ENCODE data around the gene CAPN10. TPM values are rescaled to one million over a fixed set of nuclear protein-coding genes. Genes with fewer than 3 reads are reported as not detected.

The CAPN10 gene
- polyA plus RNA-seq, 3 donors = 7.3 to 57.0 (median 7.4) TPM

- H3K9me3 Mint-ChIP-seq = peaks cover 20 to 33% (median 26%) of the 10 kb centered on the region in 7 donors
- H3K4me2 ChIP-seq (replicated peaks; ENCODE audit: extremely low read depth, low read length, poor library complexity, severe bottlenecking) = no peak overlapping the region
- peaks cover 34 to 35% of the 10 kb centered on the region in 2 donors for H3K36me3 ChIP-seq (replicated peaks in 1 of 2; ENCODE audit: control insufficient read depth in 1 of 2, insufficient read depth in 2 of 2, low read length in 2 of 2)
- DNase-seq = peak in 1 of 3 donors; percentile 2
- TF ChIP-seq, protein P1, sequence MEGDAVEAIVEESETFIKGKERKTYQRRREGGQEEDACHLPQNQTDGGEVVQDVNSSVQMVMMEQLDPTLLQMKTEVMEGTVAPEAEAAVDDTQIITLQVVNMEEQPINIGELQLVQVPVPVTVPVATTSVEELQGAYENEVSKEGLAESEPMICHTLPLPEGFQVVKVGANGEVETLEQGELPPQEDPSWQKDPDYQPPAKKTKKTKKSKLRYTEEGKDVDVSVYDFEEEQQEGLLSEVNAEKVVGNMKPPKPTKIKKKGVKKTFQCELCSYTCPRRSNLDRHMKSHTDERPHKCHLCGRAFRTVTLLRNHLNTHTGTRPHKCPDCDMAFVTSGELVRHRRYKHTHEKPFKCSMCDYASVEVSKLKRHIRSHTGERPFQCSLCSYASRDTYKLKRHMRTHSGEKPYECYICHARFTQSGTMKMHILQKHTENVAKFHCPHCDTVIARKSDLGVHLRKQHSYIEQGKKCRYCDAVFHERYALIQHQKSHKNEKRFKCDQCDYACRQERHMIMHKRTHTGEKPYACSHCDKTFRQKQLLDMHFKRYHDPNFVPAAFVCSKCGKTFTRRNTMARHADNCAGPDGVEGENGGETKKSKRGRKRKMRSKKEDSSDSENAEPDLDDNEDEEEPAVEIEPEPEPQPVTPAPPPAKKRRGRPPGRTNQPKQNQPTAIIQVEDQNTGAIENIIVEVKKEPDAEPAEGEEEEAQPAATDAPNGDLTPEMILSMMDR (IDR thresholded peaks at IDR 0.05) = no peak
- H3K4me1 ChIP-seq (ENCODE audit: control insufficient read depth in 1 of 2, insufficient read depth in 2 of 2, low read length in 2 of 2) = peaks cover 25 to 38% of the 10 kb centered on the region in 2 donors
- H3K27ac ChIP-seq (ENCODE audit: low read depth in 1 of 2, low read length in 2 of 2) = no peak overlapping the region
- H3K9ac ChIP-seq (ENCODE audit: insufficient read depth, low read length, poor library complexity, severe bottlenecking) = no peak overlapping the region
- H3K4me3 ChIP-seq (replicated peaks in 1 of 3; ENCODE audit: low read depth in 2 of 3, low read length in 3 of 3) = no peak overlapping the region
- peaks cover 12 to 20% of the 10 kb centered on the region in 2 donors for H3K9me3 ChIP-seq (replicated peaks in 1 of 2; ENCODE audit: control insufficient read depth in 1 of 2, insufficient read depth in 1 of 2, low read length in 2 of 2)
- H3K4me3 Mint-ChIP-seq = no peak overlapping the region
- peaks cover 0 to 3% (median 2%) of the 10 kb centered on the region in 3 donors for H3K27me3 Mint-ChIP-seq (ENCODE audit: low read depth in 3 of 3)
- 97% methylated on average over 11 of the region's 21 CpGs for WGBS (ENCODE audit: insufficient coverage)
- intact Hi-C loops (cut with micrococcal nuclease) = no loop called here
- peaks cover 6% of the 10 kb centered on the region for H4K20me1 ChIP-seq (ENCODE audit: insufficient read depth, low read length)
- H2AFZ ChIP-seq (ENCODE audit: insufficient read depth, low read depth, low read length, poor library complexity, severe bottlenecking) = no peak overlapping the region
- H3K4me1 Mint-ChIP-seq = peaks cover 27% of the 10 kb centered on the region
- H3K79me2 ChIP-seq (ENCODE audit: insufficient read depth, low read length) = peaks cover 13% of the 10 kb centered on the region
- no peaks in the 10 kb centered on the region for H3K27me3 ChIP-seq (ENCODE audit: control insufficient read depth in 2 of 2, insufficient read depth in 2 of 2, low read length in 2 of 2)
- no peak overlapping the region for H3K27ac Mint-ChIP-seq
- H3K36me3 Mint-ChIP-seq = peaks cover 23 to 46% of the 10 kb centered on the region in 2 donors
Measured at GRCh38 chr2:240630771-240631547, 44.4 kb downstream of the CAPN10 start.

- H3K4me3 Mint-ChIP-seq = no peak overlapping the region
- WGBS (ENCODE audit: insufficient coverage) = 95% methylated on average over 10 of the region's 11 CpGs
- peak in 1 of 3 donors; percentile 3 for DNase-seq
Measured at GRCh38 chr2:240631548-240632305, 45.2 kb downstream of the CAPN10 start.

More at GRCh38 chr2:240631548-240632305, 45.2 kb downstream of the CAPN10 start:
- H3K9me3 Mint-ChIP-seq = peaks cover 20 to 33% (median 26%) of the 10 kb centered on the region in 7 donors
- peaks cover 23 to 46% of the 10 kb centered on the region in 2 donors for H3K36me3 Mint-ChIP-seq
- Histone ChIP-seq H3K4me1 (ENCODE audit: control insufficient read depth in 1 of 2, insufficient read depth in 2 of 2, low read length in 2 of 2) (peaks cover 20 to 34% of the 10 kb centered on the region in 2 donors), H3K27ac (ENCODE audit: low read depth in 1 of 2, low read length in 2 of 2) (no peak overlapping the region), H2AFZ (ENCODE audit: insufficient read depth, low read depth, low read length, poor library complexity, severe bottlenecking) (no peak overlapping the region), H3K4me3 (replicated peaks in 1 of 3; ENCODE audit: low read depth in 2 of 3, low read length in 3 of 3) (no peak overlapping the region), H3K79me2 (ENCODE audit: insufficient read depth, low read length) (peaks cover 5% of the 10 kb centered on the region), H3K9me3 (replicated peaks in 1 of 2; ENCODE audit: control insufficient read depth in 1 of 2, insufficient read depth in 1 of 2, low read length in 2 of 2) (peaks cover 12 to 20% of the 10 kb centered on the region in 2 donors), H3K9ac (ENCODE audit: insufficient read depth, low read length, poor library complexity, severe bottlenecking) (no peak overlapping the region), H4K20me1 (ENCODE audit: insufficient read depth, low read length) (peaks cover 6% of the 10 kb centered on the region), H3K36me3 (replicated peaks in 1 of 2; ENCODE audit: control insufficient read depth in 1 of 2, insufficient read depth in 2 of 2, low read length in 2 of 2) (peaks cover 34 to 35% of the 10 kb centered on the region in 2 donors), H3K27me3 (ENCODE audit: control insufficient read depth in 2 of 2, insufficient read depth in 2 of 2, low read length in 2 of 2) (no peaks in the 10 kb centered on the region), H3K4me2 (replicated peaks; ENCODE audit: extremely low read depth, low read length, poor library complexity, severe bottlenecking) (no peak overlapping the region)
- peaks cover 21% of the 10 kb centered on the region for H3K4me1 Mint-ChIP-seq
- peaks cover 0 to 3% (median 2%) of the 10 kb centered on the region in 3 donors for H3K27me3 Mint-ChIP-seq (ENCODE audit: low read depth in 3 of 3)
- H3K27ac Mint-ChIP-seq = no peak overlapping the region
- intact Hi-C loops (cut with micrococcal nuclease) = no loop called here
- TF ChIP-seq, protein P1 (IDR thresholded peaks at IDR 0.05) = no peak
